ENCODE measurements around the gene BRAP. TPM values are rescaled to one million over a fixed set of nuclear protein-coding genes. Genes with fewer than 3 reads are reported as not detected.

The BRAP gene
- total RNA-seq, 2 experiments from 2014 or later, result 22.4 to 25.8 TPM

DNA sequence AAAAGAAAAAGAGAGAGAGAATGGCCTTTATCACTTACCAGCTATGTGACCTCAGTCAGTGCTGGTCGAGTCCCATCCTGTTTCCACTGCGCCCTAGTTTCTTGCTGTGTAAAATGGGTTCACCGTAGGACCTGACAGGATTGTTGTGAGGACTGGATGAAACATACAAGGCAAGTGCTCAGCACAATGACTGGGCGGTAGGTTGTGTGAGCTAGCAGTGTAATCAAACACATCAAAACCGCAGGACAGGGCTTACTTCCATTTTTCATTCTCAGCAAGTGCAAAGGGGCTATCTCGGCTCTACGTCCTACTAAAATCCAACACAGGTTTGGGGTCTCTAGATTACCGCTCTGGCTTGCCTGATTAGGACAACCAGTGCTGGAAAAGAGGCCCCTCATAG lies 50.2 kb downstream of the BRAP start:
- Histone ChIP-seq H3K36me3 (ENCODE audit: insufficient read depth, low read length) (no peaks in the 10 kb centered on the region), H3K4me1 (ENCODE audit: insufficient read depth, low read length) (no peaks in the 10 kb centered on the region), H3K4me3 (ENCODE audit: low read length) (no peak overlapping the region), H3K27ac (ENCODE audit: low read depth in 1 of 2, low read length in 2 of 2) (no peak overlapping the region), H3K27me3 (ENCODE audit: control insufficient read depth in 1 of 2, insufficient read depth in 2 of 2, low read length in 2 of 2) (no peaks in the 10 kb centered on the region), H3K9me3 (ENCODE audit: control insufficient read depth in 1 of 2, insufficient read depth in 1 of 2, low read length in 2 of 2) (no peaks in the 10 kb centered on the region)
- ChIA-PET CTCF (no interaction called here), POLR2A (no interaction called here)
- Mint-ChIP-seq H3K4me1 (ENCODE audit: low read depth) (no peaks in the 10 kb centered on the region), H3K4me3 (no peak overlapping the region), H3K36me3 (ENCODE audit: low read depth) (peaks cover 3% of the 10 kb centered on the region), H3K27ac (no peak overlapping the region), H3K27me3 (no peaks in the 10 kb centered on the region), H3K9me3 (no peaks in the 10 kb centered on the region)
- ATAC-seq (ENCODE audit: poor library complexity) (no peak), DNase-seq (peak in 1 of 14 experiments; percentile 7)
- intact Hi-C loops (cut with DNase I, micrococcal nuclease), result no loop called here
- TF ChIP-seq, protein P1, sequence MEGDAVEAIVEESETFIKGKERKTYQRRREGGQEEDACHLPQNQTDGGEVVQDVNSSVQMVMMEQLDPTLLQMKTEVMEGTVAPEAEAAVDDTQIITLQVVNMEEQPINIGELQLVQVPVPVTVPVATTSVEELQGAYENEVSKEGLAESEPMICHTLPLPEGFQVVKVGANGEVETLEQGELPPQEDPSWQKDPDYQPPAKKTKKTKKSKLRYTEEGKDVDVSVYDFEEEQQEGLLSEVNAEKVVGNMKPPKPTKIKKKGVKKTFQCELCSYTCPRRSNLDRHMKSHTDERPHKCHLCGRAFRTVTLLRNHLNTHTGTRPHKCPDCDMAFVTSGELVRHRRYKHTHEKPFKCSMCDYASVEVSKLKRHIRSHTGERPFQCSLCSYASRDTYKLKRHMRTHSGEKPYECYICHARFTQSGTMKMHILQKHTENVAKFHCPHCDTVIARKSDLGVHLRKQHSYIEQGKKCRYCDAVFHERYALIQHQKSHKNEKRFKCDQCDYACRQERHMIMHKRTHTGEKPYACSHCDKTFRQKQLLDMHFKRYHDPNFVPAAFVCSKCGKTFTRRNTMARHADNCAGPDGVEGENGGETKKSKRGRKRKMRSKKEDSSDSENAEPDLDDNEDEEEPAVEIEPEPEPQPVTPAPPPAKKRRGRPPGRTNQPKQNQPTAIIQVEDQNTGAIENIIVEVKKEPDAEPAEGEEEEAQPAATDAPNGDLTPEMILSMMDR (IDR thresholded peaks at IDR 0.05), result no peak

DNA sequence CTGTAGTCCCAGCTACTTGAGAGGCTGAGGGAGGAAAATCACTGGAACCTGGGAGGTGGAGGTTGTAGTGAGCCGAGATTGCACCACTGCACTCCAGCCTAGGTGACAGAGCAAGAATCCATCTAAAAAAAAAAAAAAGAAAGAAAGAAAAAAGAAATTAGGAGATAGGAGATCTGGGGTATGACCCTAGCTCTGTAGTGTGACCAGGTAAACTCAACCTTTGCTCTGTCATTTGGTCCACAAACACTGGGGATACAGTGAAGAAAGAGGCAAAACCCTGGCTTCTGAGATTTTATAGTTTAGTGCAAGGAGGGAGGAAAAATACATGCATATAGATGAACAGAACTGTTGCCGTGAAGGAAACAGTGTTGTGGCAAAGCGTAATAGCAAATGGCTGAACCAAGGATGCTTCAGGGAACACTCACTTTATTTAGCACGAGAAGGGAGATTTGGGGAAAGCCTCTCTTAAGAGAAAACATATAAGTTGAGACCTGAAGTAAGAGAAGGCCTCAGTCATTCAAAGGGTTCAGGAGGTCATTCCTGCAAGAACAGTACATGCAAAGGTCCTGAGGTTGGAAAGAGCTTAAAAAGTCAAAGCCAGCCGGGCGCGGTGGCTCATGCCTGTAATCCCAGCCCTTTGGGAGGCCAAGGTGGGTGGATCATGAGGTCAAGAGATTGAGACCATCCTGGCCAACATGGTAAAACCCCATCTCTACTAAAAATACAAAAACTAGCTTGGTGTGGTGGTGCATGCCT lies 57.1 kb downstream of the BRAP start:
- Histone ChIP-seq H3K27ac (ENCODE audit: low read depth in 1 of 2, low read length in 2 of 2) (no peak overlapping the region), H3K36me3 (ENCODE audit: insufficient read depth, low read length) (no peaks in the 10 kb centered on the region), H3K4me3 (ENCODE audit: low read length) (no peak overlapping the region), H3K27me3 (ENCODE audit: control insufficient read depth in 1 of 2, insufficient read depth in 2 of 2, low read length in 2 of 2) (no peaks in the 10 kb centered on the region), H3K4me1 (ENCODE audit: insufficient read depth, low read length) (no peaks in the 10 kb centered on the region), H3K9me3 (ENCODE audit: control insufficient read depth in 1 of 2, insufficient read depth in 1 of 2, low read length in 2 of 2) (no peaks in the 10 kb centered on the region)
- H3K27me3 Mint-ChIP-seq, result no peaks in the 10 kb centered on the region
- ChIA-PET CTCF (no interaction called here), POLR2A (no interaction called here)
- ATAC-seq (ENCODE audit: poor library complexity), result no peak
- H3K36me3 Mint-ChIP-seq (ENCODE audit: low read depth), result no peaks in the 10 kb centered on the region
- H3K4me1 Mint-ChIP-seq (ENCODE audit: low read depth), result no peaks in the 10 kb centered on the region
- no peak for DNase-seq
- TF ChIP-seq, protein P1 (IDR thresholded peaks at IDR 0.05), result no peak
- H3K4me3 Mint-ChIP-seq, result no peak overlapping the region
- intact Hi-C loops (cut with DNase I, micrococcal nuclease), result no loop called here
- no peak overlapping the region for H3K27ac Mint-ChIP-seq
- H3K9me3 Mint-ChIP-seq, result no peaks in the 10 kb centered on the region

DNA sequence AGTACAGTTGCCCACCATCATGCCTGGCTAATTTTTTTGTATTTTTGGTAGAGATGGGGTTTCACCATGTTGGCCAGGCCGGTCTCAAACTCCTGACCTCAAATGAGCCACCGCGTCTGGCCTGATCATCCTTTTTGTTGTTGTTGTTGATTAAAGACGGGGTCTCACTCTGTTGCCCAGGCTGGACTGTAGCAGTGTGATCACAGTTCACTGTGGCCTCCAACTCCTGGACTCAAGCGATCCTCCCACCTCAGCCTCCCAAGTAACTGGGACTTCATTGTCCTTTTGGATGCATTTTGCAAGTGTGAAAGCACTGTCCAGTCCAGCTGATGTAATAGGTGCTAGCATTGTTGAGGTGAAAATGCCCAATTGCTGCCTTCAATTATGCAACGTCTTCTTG lies 59.5 kb downstream of the BRAP start:
- POLR2A ChIA-PET, result no interaction called here
- CTCF ChIA-PET, result interaction anchor here (0.5 kb wide), 1 partner anchor 986 kb away, joined by 4 read pairs; no protein-coding TSS in a partner anchor

More for the DNA sequence above, 59.5 kb downstream of the BRAP start:
- Mint-ChIP-seq H3K4me3 (no peak overlapping the region), H3K27me3 (no peaks in the 10 kb centered on the region), H3K27ac (no peak overlapping the region), H3K9me3 (no peaks in the 10 kb centered on the region), H3K36me3 (ENCODE audit: low read depth) (no peaks in the 10 kb centered on the region), H3K4me1 (ENCODE audit: low read depth) (no peaks in the 10 kb centered on the region)
- no peak overlapping the region for H3K27ac ChIP-seq (ENCODE audit: low read depth in 1 of 2, low read length in 2 of 2)
- H3K4me1 ChIP-seq (ENCODE audit: insufficient read depth, low read length), result no peaks in the 10 kb centered on the region
- H3K27me3 ChIP-seq (ENCODE audit: control insufficient read depth in 1 of 2, insufficient read depth in 2 of 2, low read length in 2 of 2), result no peaks in the 10 kb centered on the region
- no peaks in the 10 kb centered on the region for H3K36me3 ChIP-seq (ENCODE audit: insufficient read depth, low read length)
- DNase-seq, result no peak
- H3K9me3 ChIP-seq (ENCODE audit: control insufficient read depth in 1 of 2, insufficient read depth in 1 of 2, low read length in 2 of 2), result no peaks in the 10 kb centered on the region
- TF ChIP-seq, protein P1 (IDR thresholded peaks at IDR 0.05), result no peak
- no peak for ATAC-seq (ENCODE audit: poor library complexity)
- intact Hi-C loops (cut with DNase I, micrococcal nuclease), result no loop called here
- H3K4me3 ChIP-seq (ENCODE audit: low read length), result no peak overlapping the region
